ENCODE measurements around the gene SHLD3.
"Not testable (repeated sequence)": the region's sequence is repeated elsewhere in the genome, so short reads cannot be mapped to it uniquely, and the experiment has no call there.

SHLD3 gene

DNA sequence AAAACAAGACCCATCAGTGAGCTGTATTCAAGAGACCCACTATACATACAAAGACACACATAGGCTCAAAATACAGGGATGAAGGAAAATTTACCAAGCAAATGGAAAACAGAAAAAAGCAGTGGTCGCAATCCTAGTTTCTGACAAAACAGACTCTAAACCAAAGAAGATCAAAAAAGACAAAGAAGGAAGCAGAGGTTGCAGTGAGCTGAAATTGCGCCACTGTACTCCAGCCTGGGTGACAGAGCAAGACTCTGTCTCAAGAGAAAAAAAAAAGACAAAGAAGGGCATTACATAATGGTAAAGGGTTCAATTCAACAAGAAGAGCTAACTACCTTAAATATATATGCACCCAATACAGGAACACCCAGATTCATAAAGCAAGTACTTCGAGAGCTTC is 51.2 kb downstream of the SHLD3 start:
- not testable (repeated sequence) for DNase-seq (ENCODE audit: low read depth in 1 of 2, low spot score in 1 of 2)
